ENCODE measurements around the gene C17orf67.

C17orf67 gene

DNA sequence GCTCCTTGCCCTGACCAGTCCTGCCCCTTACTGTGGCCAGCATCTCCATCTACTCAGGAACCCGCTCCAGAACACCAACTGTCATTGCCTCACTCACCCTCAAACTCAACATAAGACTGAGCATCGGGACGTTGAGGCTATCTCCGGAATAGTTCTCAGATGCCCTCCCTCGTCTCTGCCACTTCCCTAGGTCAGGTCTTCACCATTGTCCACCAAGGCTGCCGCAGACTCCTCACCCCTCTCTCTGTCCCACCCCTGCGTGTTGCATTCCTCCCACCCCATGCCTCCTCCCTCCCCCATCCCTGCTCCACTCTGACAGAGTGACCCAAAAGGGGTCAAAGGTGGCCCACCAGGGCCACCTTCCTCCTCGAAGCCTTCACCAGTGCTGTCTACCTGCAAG lies 37.2 kb downstream of the C17orf67 start:
- no peak for DNase-seq (ENCODE audit: low spot score)
- TF ChIP-seq, protein P1, sequence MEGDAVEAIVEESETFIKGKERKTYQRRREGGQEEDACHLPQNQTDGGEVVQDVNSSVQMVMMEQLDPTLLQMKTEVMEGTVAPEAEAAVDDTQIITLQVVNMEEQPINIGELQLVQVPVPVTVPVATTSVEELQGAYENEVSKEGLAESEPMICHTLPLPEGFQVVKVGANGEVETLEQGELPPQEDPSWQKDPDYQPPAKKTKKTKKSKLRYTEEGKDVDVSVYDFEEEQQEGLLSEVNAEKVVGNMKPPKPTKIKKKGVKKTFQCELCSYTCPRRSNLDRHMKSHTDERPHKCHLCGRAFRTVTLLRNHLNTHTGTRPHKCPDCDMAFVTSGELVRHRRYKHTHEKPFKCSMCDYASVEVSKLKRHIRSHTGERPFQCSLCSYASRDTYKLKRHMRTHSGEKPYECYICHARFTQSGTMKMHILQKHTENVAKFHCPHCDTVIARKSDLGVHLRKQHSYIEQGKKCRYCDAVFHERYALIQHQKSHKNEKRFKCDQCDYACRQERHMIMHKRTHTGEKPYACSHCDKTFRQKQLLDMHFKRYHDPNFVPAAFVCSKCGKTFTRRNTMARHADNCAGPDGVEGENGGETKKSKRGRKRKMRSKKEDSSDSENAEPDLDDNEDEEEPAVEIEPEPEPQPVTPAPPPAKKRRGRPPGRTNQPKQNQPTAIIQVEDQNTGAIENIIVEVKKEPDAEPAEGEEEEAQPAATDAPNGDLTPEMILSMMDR (IDR thresholded peaks at IDR 0.05; ENCODE audit: extremely low read depth, missing control alignments) = no peak

DNA sequence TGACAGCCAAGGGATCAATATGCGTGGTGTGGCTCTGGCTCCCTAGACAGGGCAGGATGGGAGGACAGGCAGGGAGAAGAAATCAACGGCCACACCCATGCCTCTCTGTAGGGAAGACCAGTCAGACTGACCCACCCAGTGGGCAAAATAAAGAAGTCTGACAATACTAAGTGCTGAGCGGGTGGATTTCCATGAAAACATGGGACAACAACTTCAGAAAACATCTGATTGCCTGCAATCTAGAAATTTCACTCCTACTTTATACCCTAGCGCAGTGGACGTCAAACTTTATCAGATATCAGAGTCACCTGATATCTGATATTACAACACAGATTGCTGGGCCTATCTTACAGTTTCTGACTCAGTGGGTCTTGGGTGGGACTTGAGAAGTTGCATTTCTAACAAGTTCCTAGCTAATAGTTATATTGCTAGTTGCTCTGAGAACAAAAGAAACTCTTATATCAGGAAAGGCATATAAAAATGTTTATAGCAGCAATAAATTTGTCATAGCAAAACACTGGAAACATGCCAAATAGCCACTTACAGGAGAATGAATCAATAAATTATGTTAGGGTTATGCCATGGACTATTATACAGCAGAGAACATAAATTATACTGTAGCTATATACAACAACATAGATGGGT lies 38.4 kb downstream of the C17orf67 start:
- TF ChIP-seq, protein P1 (IDR thresholded peaks at IDR 0.05; ENCODE audit: extremely low read depth, missing control alignments) = no peak
- DNase-seq (ENCODE audit: low spot score) = no peak

DNA sequence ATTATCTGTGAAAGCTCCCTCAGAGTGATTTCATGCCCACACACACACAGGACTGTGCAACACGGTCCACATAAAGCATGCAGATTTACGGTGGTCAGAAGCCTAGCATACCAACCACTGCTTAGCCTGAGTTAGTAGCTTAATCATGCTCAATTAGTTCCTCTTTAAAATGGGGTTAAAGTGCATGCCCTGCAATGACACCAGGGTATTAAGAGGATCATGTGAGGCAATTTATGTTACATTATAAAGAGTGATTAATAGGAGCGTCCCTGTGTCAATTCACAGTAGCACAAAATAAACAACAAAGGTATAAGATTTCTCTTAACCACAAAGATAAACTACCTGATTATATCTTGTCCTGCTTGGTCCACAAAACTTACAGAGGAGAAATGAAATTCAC lies 39.8 kb downstream of the C17orf67 start:
- DNase-seq (ENCODE audit: low spot score) = no peak
- TF ChIP-seq, protein P1 (IDR thresholded peaks at IDR 0.05; ENCODE audit: extremely low read depth, missing control alignments) = no peak

DNA sequence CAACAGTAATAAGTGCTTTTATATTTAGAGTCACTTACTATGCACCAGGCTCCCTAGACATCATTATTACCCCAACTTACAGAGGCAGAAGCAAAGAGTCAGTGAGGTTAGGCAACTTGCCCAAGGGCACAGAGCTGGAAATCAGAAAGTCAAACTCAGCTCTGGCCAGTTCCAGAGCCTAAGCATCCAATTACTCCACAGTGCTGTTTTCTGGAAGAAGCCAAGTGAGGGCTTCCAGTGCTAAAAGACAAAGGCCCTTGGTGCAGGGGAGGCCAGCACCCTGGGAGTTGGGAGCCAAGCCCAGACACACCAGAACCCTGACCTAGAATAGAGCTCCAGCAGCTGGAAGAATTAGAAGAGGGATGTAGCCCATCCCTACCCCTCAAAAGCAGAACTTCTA lies 40.2 kb downstream of the C17orf67 start:
- TF ChIP-seq, protein P1 (IDR thresholded peaks at IDR 0.05; ENCODE audit: extremely low read depth, missing control alignments) = no peak
- no peak for DNase-seq (ENCODE audit: low spot score)

DNA sequence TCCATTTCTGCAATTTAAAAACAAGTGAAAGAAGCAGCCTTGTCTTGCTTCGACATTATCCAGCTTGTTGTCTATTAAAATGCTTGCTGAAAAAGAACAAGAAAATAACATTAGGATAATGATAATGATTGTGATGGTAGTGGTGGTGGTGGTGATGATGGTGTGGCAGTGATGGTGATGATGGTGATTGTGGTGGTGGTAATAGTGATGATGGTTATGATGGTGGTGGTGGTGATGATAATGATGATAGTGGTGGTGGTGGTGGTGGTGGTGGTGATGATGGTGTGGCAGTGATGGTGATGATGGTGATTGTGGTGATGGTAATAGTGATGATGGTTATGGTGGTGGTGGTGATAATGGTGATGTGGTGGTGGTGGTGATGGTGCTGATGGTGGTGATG lies 41.5 kb downstream of the C17orf67 start:
- no peak for DNase-seq (ENCODE audit: low spot score)
- TF ChIP-seq, protein P1 (IDR thresholded peaks at IDR 0.05; ENCODE audit: extremely low read depth, missing control alignments) = no peak

DNA sequence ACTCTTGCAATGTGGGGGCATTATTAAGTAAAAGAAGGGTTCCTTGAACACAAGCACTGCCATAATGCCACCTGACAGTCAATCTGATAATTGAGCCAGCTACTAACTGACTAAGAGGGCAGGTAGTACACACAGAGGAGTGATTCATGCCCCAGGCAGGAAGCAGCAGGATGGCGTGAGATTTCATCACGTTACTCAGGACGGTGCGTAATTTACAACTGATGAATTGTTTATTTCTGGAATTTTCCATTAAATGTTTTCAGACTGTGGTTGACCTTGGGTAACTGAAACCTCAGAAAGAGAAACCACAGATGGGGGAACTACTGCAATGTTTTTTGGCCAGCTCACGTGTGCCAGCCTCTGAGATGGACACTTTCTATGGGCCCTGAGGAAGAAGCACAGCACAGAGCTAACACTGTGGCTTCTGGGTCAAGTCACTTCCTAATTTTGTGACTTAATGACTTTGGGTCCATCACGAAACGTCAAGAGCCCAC lies 46.7 kb downstream of the C17orf67 start:
- TF ChIP-seq, protein P1 (IDR thresholded peaks at IDR 0.05; ENCODE audit: extremely low read depth, missing control alignments) = no peak
- DNase-seq (ENCODE audit: low spot score) = no peak

DNA sequence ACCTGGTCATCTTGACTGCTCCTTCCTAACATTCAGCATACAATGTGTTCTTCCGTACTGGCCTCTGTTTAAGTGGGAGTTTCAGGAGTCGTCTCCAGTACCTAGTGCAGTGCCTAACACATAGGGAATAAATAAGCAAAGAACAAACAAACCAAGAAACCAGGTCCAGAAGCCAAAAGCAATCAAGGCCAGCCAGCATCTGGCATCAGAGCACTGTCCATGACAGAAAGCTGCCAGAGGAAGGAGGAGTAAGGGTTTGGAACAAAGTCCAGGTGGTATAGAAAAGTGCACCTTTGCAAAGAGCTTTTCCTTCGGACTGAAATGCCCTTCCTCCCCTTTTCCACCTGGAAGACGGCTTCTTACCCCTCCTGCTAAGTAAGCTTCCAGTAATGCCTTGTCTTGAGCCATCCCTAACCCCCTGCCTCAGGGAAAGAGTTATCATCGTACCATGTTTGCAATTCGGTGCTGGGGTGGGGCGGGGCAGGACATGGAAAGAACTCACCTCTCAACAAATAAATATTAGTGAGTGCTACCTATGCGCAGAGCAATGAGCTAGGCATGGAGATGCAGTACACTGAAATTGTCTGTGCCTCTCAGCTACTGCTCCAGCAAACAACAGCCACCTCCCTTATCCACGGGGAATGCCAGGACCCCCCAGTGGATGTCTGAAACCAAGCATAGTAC lies 47.6 kb downstream of the C17orf67 start:
- no peak for DNase-seq (ENCODE audit: low spot score)
- TF ChIP-seq, protein P1 (IDR thresholded peaks at IDR 0.05; ENCODE audit: extremely low read depth, missing control alignments) = no peak
